Measurements from ENCODE around the gene DHRS11. TPM values are rescaled to one million over a fixed set of nuclear protein-coding genes. Genes with fewer than 3 reads are reported as not detected.

The DHRS11 gene
- total RNA-seq, 1 experiment from 2014 or later, result 11.8 TPM

DNA sequence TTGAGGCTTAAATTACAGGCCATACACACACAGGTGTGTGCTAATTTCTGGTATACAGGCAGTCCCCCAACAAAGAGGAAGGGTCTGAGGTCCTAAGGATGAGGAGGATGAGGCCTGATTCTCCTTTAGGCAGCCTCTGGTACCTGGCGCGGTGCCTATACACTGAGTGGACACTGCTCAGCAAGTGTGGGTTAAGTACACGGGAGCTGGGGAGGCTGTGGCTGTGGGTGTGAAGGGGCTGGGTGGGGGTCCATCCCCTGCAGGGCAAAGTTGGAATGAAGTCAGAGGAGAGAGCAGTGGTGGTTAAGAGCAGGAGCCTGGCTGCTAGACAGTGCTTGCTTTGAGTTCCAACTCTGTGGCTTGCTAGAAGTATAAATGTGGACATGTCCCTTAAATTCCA, 20.6 kb downstream of the DHRS11 start:
- CTCF ChIA-PET, result no interaction called here

DNA sequence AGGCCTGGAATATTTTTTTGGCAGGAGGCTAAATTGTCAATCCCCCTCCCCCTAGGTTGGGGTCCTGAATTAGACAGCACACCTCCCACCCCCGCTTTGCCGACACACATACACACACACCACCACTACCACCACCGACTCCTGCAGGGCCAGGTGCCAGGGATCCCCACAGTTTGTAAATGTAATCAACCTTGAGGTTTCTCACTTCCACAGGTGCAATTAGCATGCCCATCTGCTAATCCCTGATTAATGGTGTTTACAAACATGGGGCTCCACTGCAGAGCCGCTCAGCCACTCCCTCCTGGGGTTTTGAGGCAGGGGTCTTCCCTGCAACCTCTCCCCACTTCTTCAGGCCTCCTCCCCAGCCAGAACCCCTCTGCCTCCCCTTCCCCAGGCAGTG, 21.5 kb downstream of the DHRS11 start:
- H3K9me3 ChIP-seq (ENCODE audit: control insufficient read depth, insufficient read depth, low read depth, low read length), result no peaks in the 10 kb centered on the region
- H3K36me3 ChIP-seq (ENCODE audit: control insufficient read depth, insufficient read depth, low read length), result no peaks in the 10 kb centered on the region
- POLR2A ChIA-PET, result no interaction called here
- BruUV-seq (replicated peaks), result no TSS peak
- in situ Hi-C loops (cut with HindIII; ENCODE audit: low pct_unique_long_range_greater_than_20kb, low sequenced_read_pairs) (no loop called here), intact Hi-C loops (cut with micrococcal nuclease; ENCODE audit: unreplicated experiment) (no loop called here)
- H3K27me3 ChIP-seq (ENCODE audit: control insufficient read depth, insufficient read depth, low read length), result no peaks in the 10 kb centered on the region
- H3K27ac ChIP-seq (ENCODE audit: low read length), result no peak overlapping the region
- CTCF ChIA-PET, result no interaction called here
- no peak for TF ChIP-seq POLR2AphosphoS5 (IDR thresholded peaks at IDR 0.05; ENCODE audit: low read depth, low read length)
- TF ChIP-seq, protein P1, sequence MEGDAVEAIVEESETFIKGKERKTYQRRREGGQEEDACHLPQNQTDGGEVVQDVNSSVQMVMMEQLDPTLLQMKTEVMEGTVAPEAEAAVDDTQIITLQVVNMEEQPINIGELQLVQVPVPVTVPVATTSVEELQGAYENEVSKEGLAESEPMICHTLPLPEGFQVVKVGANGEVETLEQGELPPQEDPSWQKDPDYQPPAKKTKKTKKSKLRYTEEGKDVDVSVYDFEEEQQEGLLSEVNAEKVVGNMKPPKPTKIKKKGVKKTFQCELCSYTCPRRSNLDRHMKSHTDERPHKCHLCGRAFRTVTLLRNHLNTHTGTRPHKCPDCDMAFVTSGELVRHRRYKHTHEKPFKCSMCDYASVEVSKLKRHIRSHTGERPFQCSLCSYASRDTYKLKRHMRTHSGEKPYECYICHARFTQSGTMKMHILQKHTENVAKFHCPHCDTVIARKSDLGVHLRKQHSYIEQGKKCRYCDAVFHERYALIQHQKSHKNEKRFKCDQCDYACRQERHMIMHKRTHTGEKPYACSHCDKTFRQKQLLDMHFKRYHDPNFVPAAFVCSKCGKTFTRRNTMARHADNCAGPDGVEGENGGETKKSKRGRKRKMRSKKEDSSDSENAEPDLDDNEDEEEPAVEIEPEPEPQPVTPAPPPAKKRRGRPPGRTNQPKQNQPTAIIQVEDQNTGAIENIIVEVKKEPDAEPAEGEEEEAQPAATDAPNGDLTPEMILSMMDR (IDR thresholded peaks at IDR 0.05), result no peak
- no peaks in the 10 kb centered on the region for H3K4me1 ChIP-seq (ENCODE audit: control insufficient read depth, insufficient read depth, low read length)
- DNase-seq (ENCODE audit: low read depth, low spot score) (no peak), ATAC-seq (no peak)
- H3K4me3 ChIP-seq (ENCODE audit: low read depth in 2 of 2, low read length in 2 of 2), result no peak overlapping the region

More for the DNA sequence above, 20.6 kb downstream of the DHRS11 start:
- DNase-seq (ENCODE audit: low read depth, low spot score) (no peak), ATAC-seq (no peak)
- Histone ChIP-seq H3K4me1 (ENCODE audit: control insufficient read depth, insufficient read depth, low read length) (no peaks in the 10 kb centered on the region), H3K36me3 (ENCODE audit: control insufficient read depth, insufficient read depth, low read length) (no peaks in the 10 kb centered on the region), H3K27ac (ENCODE audit: low read length) (no peak overlapping the region), H3K9me3 (ENCODE audit: control insufficient read depth, insufficient read depth, low read depth, low read length) (no peaks in the 10 kb centered on the region), H3K27me3 (ENCODE audit: control insufficient read depth, insufficient read depth, low read length) (no peaks in the 10 kb centered on the region), H3K4me3 (ENCODE audit: low read depth in 2 of 2, low read length in 2 of 2) (no peak overlapping the region)
- POLR2A ChIA-PET, result no interaction called here
- intact Hi-C loops (cut with micrococcal nuclease; ENCODE audit: unreplicated experiment) (no loop called here), in situ Hi-C loops (cut with HindIII; ENCODE audit: low pct_unique_long_range_greater_than_20kb, low sequenced_read_pairs) (no loop called here)
- TF ChIP-seq TCF7L2 (IDR thresholded peaks at IDR 0.05; ENCODE audit: low read depth, low read length) (no peak), POLR2AphosphoS5 (IDR thresholded peaks at IDR 0.05; ENCODE audit: low read depth, low read length) (no peak), SIN3A (IDR thresholded peaks at IDR 0.05; ENCODE audit: borderline replicate concordance, insufficient read depth, low read depth, low read length) (no peak)
- TF ChIP-seq, protein P1 (IDR thresholded peaks at IDR 0.05), result no peak
- TF ChIP-seq, protein P2, sequence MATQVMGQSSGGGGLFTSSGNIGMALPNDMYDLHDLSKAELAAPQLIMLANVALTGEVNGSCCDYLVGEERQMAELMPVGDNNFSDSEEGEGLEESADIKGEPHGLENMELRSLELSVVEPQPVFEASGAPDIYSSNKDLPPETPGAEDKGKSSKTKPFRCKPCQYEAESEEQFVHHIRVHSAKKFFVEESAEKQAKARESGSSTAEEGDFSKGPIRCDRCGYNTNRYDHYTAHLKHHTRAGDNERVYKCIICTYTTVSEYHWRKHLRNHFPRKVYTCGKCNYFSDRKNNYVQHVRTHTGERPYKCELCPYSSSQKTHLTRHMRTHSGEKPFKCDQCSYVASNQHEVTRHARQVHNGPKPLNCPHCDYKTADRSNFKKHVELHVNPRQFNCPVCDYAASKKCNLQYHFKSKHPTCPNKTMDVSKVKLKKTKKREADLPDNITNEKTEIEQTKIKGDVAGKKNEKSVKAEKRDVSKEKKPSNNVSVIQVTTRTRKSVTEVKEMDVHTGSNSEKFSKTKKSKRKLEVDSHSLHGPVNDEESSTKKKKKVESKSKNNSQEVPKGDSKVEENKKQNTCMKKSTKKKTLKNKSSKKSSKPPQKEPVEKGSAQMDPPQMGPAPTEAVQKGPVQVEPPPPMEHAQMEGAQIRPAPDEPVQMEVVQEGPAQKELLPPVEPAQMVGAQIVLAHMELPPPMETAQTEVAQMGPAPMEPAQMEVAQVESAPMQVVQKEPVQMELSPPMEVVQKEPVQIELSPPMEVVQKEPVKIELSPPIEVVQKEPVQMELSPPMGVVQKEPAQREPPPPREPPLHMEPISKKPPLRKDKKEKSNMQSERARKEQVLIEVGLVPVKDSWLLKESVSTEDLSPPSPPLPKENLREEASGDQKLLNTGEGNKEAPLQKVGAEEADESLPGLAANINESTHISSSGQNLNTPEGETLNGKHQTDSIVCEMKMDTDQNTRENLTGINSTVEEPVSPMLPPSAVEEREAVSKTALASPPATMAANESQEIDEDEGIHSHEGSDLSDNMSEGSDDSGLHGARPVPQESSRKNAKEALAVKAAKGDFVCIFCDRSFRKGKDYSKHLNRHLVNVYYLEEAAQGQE (IDR thresholded peaks at IDR 0.05; ENCODE audit: insufficient read depth in 1 of 2, low read depth in 2 of 2, low read length in 1 of 2), result no peak
- no TSS peak for BruUV-seq (replicated peaks)

DNA sequence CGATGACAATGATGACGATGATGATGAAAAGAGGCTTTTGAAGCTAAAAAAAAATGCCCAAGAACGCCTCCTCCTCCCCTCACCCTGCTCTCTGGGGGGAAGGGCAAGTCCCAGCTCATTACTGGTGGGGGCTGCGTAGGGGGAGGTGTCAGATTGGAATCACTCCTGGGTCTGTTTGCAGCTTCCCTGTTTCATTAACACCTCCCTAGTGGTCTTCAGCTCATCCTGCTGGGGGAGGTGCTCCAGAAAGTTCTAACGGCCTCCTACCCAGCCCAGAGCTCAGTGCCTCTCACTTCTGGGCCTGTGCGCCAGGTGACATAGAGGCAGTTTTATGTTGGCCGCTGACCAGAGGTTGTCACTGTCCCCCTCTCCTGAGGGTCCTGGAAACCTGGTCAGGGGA, 22.4 kb downstream of the DHRS11 start:
- Histone ChIP-seq H3K27ac (ENCODE audit: low read length) (no peak overlapping the region), H3K27me3 (ENCODE audit: control insufficient read depth, insufficient read depth, low read length) (no peaks in the 10 kb centered on the region), H3K36me3 (ENCODE audit: control insufficient read depth, insufficient read depth, low read length) (no peaks in the 10 kb centered on the region), H3K4me1 (ENCODE audit: control insufficient read depth, insufficient read depth, low read length) (no peaks in the 10 kb centered on the region), H3K4me3 (ENCODE audit: low read depth in 2 of 2, low read length in 2 of 2) (no peak overlapping the region), H3K9me3 (ENCODE audit: control insufficient read depth, insufficient read depth, low read depth, low read length) (no peaks in the 10 kb centered on the region)
- no peak for ATAC-seq
- CTCF ChIA-PET, result no interaction called here
- BruUV-seq (replicated peaks), result no TSS peak
- no peak for DNase-seq (ENCODE audit: low read depth, low spot score)
- TF ChIP-seq TCF7L2 (IDR thresholded peaks at IDR 0.05; ENCODE audit: low read depth, low read length), result no peak
- TF ChIP-seq SIN3A (IDR thresholded peaks at IDR 0.05; ENCODE audit: borderline replicate concordance, insufficient read depth, low read depth, low read length), result no peak
- TF ChIP-seq, protein P1 (IDR thresholded peaks at IDR 0.05), result no peak
- TF ChIP-seq, protein P2 (IDR thresholded peaks at IDR 0.05; ENCODE audit: insufficient read depth in 1 of 2, low read depth in 2 of 2, low read length in 1 of 2), result no peak
- no peak for TF ChIP-seq POLR2AphosphoS5 (IDR thresholded peaks at IDR 0.05; ENCODE audit: low read depth, low read length)
- intact Hi-C loops (cut with micrococcal nuclease; ENCODE audit: unreplicated experiment) (no loop called here), in situ Hi-C loops (cut with HindIII; ENCODE audit: low pct_unique_long_range_greater_than_20kb, low sequenced_read_pairs) (no loop called here)
- POLR2A ChIA-PET, result no interaction called here

Data from Panc1 (cell line).